GM10248 (cell line): ENCODE data around the gene PARVB.

Source experiments
- CTCF ChIA-PET: fragments of 300-600 bp; sonication (Branson Sonifier 250); formaldehyde crosslinking; extraction: SDS; loops from one replicate; lab custom pipeline; 2021; ENCODE audit warnings: antibody characterized with exemption; lab: Yijun Ruan, JAX
- POLR2A ChIA-PET: fragments of 350-650 bp; sonication (Branson Sonifier 250); formaldehyde crosslinking; extraction: SDS; loops from one replicate; lab custom pipeline; 2020; ENCODE audit warnings: antibody characterized with exemption; lab: Yijun Ruan, JAX
- DNase-seq: peaks from one replicate; pipeline ENCODE4 v3.0.0; 2012; ENCODE audit errors: extremely low spot score
- CTCF ChIP-seq: IDR thresholded peaks from 2 replicates; pipeline ENCODE4 v1.5.1; 2012; ENCODE audit warnings: mild to moderate bottlenecking, low read depth; ENCODE audit errors: extremely low read depth, missing control alignments, control extremely low read depth

Gene PARVB

DNA sequence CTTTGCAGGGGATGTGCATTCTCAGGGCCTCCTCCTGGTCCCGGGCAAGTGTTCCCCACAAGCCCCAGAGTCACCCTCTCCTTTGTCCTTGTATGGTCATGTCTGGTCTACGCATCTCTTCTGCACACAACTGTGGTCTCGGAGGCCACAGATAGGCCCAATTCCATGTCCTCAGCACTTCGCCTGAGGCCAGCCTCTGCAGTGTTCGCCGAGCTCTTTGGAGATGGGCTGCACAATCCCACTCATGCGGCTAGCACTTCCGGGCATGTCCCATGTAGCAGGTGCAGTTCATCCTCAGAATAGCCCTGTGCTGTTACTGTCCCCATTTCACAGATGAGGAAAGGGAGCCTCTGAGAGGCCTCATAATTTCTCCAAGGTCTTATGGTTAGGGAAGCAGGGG is 164.2 kb downstream of the PARVB start:
- CTCF ChIA-PET, result no interaction called here

DNA sequence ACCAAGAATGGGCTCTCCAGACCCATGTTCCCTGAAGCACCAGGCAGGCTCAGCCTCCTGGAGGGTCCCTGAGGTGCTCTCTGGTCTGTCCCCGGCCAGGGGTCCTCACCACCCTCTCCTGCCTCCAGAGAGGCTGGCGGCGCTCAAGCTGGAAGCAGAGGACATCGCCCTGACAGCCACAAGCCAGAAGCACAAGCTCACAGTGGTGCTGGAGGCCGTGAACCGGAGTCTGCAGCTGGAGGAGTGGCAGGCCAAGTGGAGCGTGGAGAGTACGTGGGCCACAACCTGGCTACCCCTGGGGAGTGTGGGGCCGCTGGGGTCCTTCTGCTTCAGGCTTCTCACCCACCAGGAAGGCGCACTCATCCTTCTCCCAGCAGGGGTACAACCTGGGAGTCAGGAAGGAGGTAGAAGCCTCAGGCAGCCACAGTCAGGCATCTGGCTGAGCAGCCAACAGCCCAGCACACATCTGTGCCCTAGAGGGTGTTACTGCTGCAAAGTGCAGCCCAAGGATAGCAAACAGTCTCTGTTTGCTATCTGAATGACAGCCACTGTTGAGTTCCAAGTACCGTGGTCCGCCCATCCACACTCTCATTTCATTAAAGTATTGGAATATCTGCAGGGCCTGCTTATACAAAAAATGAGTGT is 165.0 kb downstream of the PARVB start:
- no peak for DNase-seq
- no peak for TF ChIP-seq CTCF
- ChIA-PET CTCF (no interaction called here), POLR2A (no interaction called here)

More for the DNA sequence above, 164.2 kb downstream of the PARVB start:
- no peak for DNase-seq
- POLR2A ChIA-PET, result no interaction called here
- TF ChIP-seq CTCF, result no peak

DNA sequence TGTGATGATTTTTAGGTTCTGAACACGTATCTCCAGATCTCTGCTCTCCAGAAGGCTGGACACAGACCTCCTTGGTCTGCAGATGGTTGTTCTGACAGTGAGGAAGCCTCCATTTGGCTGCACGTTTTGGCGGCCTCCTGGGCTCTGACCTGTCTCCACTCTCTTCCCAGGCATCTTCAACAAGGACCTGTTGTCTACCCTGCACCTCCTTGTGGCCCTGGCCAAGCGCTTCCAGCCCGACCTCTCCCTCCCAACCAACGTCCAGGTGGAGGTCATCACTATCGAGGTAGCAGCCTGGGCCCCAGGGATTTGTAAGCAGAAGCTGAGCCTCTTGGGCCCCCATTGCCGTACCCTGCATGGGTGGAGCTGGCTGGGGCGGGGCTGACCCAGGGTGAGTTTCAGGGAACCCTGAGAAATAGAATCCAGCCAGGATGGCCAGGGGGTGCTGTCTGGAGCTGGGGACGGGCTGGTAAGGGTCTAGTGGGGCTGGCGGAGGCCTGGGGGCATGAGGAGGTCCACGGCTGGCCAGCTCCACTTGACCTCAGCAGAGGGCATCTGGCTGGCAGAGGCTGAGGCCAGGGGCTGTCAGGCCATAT is 166.4 kb downstream of the PARVB start:
- DNase-seq, result no peak
- CTCF ChIA-PET, result interaction anchor here (1.3 to 1.5 kb wide), 2 partner anchors 11 to 104 kb away, joined by 4 read pairs; no protein-coding TSS in a partner anchor
- POLR2A ChIA-PET, result no interaction called here
- no peak for TF ChIP-seq CTCF

DNA sequence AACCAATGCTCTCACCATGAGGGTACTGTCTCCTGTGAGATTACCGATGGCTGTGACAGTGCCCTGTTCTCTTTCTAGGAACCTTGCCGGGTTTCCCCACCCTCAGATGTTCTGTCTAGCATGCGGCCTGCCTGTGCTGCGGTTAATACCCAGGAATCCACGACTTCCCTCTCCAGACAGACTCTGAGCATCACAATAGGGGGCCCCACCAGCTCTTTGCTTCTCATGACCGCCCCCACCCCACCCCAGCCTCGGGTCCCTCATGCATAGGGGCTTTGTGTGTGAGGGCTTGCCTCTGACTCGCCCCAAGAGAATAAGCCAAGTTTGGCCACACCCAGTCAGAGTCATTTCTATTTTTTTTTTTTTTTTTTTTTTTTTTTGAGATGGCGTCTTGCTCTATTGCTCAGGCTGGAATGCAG is 166.9 kb downstream of the PARVB start:
- TF ChIP-seq CTCF, result no peak
- POLR2A ChIA-PET, result no interaction called here
- DNase-seq, result peak; percentile 63
- CTCF ChIA-PET, result interaction anchor here (1.3 to 1.5 kb wide), 2 partner anchors 11 to 105 kb away, joined by 4 read pairs; no protein-coding TSS in a partner anchor

- DNase-seq, result no peak
- ChIA-PET CTCF (interaction anchor here (1.5 kb wide), 1 partner anchor 12 kb away, joined by 4 read pairs; no protein-coding TSS in a partner anchor), POLR2A (no interaction called here)
- TF ChIP-seq CTCF, result no peak
Observed at GRCh38 chr22:44192098-44192815, 168.2 kb downstream of the PARVB start.

DNA sequence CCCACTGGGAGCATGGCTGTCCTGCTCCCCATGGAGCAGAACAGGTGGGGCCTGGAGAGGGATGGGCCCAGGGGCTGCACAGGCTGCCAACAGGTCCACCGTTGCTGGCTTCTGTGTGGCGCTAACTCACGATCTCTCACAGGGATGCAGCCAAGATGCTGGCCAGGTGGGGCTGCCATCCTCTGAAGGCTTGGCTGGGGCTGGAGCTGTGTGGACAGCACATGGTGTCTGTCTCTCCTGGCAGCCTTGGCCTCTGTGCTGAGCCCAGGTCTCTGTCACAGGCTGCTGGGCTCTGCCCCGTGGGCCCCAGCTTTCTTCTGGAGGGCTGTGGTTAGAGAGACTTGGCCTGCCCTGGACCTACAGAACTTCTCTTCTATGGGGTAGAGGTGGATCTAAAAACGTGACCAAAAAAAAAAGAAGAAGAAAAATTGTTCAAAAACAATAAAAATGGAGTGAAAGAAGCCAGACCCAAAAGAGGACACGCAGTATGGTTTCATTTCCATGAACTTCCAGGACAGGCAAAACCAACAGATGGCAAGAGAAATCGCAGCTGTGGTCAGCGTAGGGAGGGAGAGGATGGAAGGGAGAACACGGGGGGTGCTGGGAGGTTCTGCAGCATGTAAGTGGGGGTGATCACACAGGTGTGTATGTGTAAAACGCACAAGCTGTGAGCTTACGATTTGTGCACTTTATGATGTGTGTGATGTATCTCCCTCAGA is 168.9 kb downstream of the PARVB start:
- DNase-seq, result no peak
- no peak for TF ChIP-seq CTCF
- POLR2A ChIA-PET, result no interaction called here
- CTCF ChIA-PET, result no interaction called here
